Mammary epithelial cell (primary cell): ENCODE data around the gene CCDC92B.
"Not testable (repeated sequence)": the region's sequence is repeated elsewhere in the genome, so short reads cannot be mapped to it uniquely, and the experiment has no call there.

ENCODE experiments used
- EZH2 ChIP-seq: IDR thresholded peaks from 2 replicates; pipeline ENCODE4 v1.6.1; 2012; ENCODE audit warnings: low read length, inconsistent platforms, borderline replicate concordance
- TF ChIP-seq, protein P1 (sequence below), 2 donors: IDR thresholded peaks in 1 of 2; conservative IDR thresholded peaks in 1 of 2; 2 replicates each; pipeline ENCODE4 v1.5.1; 2011 to 2012; ENCODE audit warnings: inconsistent platforms in 2 of 2, low read length in 2 of 2, mild to moderate bottlenecking in 2 of 2, control low read depth in 1 of 2, low read depth in 1 of 2; ENCODE audit not compliant: insufficient read depth in 1 of 2; ENCODE audit errors: extremely low read depth in 1 of 2

DNA sequence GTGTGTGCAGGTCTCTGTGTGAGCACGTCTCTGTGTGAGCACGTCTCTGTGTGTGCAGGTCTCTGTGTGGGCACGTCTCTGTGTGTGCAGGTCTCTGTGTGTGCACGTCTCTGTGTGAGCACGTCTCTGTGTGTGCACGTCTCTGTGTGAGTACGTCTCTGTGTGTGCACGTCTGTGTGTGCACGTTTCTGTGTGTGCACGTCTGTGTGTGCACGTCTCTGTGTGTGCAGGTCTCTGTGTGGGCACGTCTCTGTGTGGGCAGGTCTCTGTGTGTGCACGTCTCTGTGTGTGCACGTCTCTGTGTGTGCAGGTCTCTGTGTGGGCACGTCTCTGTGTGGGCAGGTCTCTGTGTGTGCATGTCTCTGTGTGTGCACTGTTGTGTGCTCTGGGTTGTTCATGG is 32.1 kb upstream of the CCDC92B start:
- TF ChIP-seq, protein P1, sequence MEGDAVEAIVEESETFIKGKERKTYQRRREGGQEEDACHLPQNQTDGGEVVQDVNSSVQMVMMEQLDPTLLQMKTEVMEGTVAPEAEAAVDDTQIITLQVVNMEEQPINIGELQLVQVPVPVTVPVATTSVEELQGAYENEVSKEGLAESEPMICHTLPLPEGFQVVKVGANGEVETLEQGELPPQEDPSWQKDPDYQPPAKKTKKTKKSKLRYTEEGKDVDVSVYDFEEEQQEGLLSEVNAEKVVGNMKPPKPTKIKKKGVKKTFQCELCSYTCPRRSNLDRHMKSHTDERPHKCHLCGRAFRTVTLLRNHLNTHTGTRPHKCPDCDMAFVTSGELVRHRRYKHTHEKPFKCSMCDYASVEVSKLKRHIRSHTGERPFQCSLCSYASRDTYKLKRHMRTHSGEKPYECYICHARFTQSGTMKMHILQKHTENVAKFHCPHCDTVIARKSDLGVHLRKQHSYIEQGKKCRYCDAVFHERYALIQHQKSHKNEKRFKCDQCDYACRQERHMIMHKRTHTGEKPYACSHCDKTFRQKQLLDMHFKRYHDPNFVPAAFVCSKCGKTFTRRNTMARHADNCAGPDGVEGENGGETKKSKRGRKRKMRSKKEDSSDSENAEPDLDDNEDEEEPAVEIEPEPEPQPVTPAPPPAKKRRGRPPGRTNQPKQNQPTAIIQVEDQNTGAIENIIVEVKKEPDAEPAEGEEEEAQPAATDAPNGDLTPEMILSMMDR (conservative IDR thresholded peaks at IDR 0.05 in 1 of 2, IDR thresholded peaks at IDR 0.05 in 1 of 2; ENCODE audit: extremely low read depth in 1 of 2, insufficient read depth in 1 of 2, low read depth in 1 of 2, low read length in 2 of 2): not testable (repeated sequence)
- TF ChIP-seq EZH2: not testable (repeated sequence)
